ENCODE data around the gene UNC93B1. TPM values are rescaled to one million over a fixed set of nuclear protein-coding genes. Genes with fewer than 3 reads are reported as not detected.

UNC93B1 gene
- total and polyA plus RNA-seq, 2 donors: 20.5 to 34.9 TPM

GRCh38 chr11:68012044-68012842 is 8.3 kb upstream of the UNC93B1 start:
- H3K36me3 ChIP-seq (ENCODE audit: insufficient read depth): no peaks in the 10 kb centered on the region
- 85% methylated on average over 17 of the region's 17 CpGs for WGBS
- no peak for DNase-seq (ENCODE audit: extremely low spot score)

GRCh38 chr11:68011051-68011943 is 7.4 kb upstream of the UNC93B1 start:
- Histone ChIP-seq H3K4me1 (ENCODE audit: insufficient read depth) (no peaks in the 10 kb centered on the region), H3K36me3 (ENCODE audit: insufficient read depth) (no peaks in the 10 kb centered on the region), H3K27ac (ENCODE audit: low read depth) (no peak overlapping the region), H3K4me3 (ENCODE audit: low read depth, low read length) (no peak overlapping the region)
- DNase-seq (ENCODE audit: extremely low spot score): no peak
- 80% methylated on average over 16 of the region's 16 CpGs for WGBS

More at GRCh38 chr11:68012044-68012842, 8.3 kb upstream of the UNC93B1 start:
- Histone ChIP-seq H3K4me1 (ENCODE audit: insufficient read depth) (no peaks in the 10 kb centered on the region), H3K27ac (ENCODE audit: low read depth) (no peak overlapping the region), H3K4me3 (ENCODE audit: low read depth, low read length) (no peak overlapping the region)

- peak within 1 kb of the TSS; percentile 84 for H3K27ac ChIP-seq (ENCODE audit: low read depth)
- DNase-seq (ENCODE audit: extremely low spot score): no peak
- WGBS: 12% methylated on average over 33 of the region's 33 CpGs
- no peaks in the 10 kb centered on the region for H3K36me3 ChIP-seq (ENCODE audit: insufficient read depth)
- no peaks in the 10 kb centered on the region for H3K4me1 ChIP-seq (ENCODE audit: insufficient read depth)
- peak within 1 kb of the TSS; percentile 11 for H3K4me3 ChIP-seq (ENCODE audit: low read depth, low read length)
Measured at GRCh38 chr11:68010090-68011041, 6.5 kb upstream of the UNC93B1 start, which contains the start of gene ALDH3B1. ALDH3B1 (plus strand) TSS chr11:68010327; CDS start chr11:68015298, 4,971 bp downstream.

- no peak for DNase-seq (ENCODE audit: extremely low spot score)
- WGBS: 55% methylated on average over 12 of the region's 12 CpGs
- H3K4me1 ChIP-seq (ENCODE audit: insufficient read depth): no peaks in the 10 kb centered on the region
- no peak overlapping the region for H3K4me3 ChIP-seq (ENCODE audit: low read depth, low read length)
- H3K36me3 ChIP-seq (ENCODE audit: insufficient read depth): no peaks in the 10 kb centered on the region
- H3K27ac ChIP-seq (ENCODE audit: low read depth): peak overlapping the region; percentile 84
Measured at GRCh38 chr11:68009391-68010089, 5.6 kb upstream of the UNC93B1 start.

DNA sequence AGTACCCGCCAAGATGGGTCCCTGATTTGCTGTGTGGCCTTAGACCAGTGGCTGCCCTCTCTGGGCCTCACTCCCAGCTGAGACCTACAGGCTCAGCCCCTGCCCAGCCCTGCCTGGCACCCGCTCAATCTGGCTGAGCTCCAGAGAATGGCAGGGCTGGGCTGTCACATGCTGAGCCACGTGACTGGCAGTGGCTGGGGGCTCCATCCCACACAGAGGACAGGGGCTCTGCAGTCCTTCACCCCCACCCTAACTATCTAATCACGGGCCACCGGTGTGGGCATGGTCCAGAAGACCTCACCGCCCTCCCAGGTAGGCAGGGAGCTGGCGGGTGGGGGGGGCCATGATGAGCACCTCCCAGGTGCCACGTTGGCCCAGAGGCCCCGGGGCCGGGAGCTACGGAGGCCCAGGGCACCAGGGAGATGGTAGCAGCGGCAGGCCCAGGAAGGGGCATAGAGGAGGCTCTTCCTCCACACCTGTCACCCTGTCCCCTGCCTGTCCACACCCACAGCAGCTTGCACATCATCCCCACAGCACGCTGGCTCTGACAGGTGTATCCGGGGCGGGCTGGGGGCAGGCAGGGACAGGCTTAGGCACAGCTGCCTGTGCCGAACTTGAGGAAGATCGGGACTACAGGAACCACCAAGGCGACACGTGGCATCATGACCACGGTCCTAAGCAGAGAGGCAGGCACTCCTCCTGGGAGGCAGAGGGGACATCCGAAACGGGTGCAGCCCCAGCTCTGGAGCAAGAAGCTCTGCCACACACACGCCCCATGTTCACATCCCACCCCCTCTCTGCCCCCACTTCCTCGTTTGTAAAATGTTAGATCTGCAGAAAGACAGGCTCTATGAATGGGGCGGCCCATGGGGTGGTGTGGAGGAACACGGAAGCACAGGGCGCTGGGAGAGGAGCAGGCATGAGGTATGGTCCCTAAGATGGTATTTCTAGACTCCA is 4.8 kb upstream of the UNC93B1 start:
- no peak for DNase-seq (ENCODE audit: extremely low spot score)
- no peaks in the 10 kb centered on the region for H3K4me1 ChIP-seq (ENCODE audit: insufficient read depth)
- H3K27ac ChIP-seq (ENCODE audit: low read depth): peak overlapping the region; percentile 14
- H3K36me3 ChIP-seq (ENCODE audit: insufficient read depth): no peaks in the 10 kb centered on the region
- H3K4me3 ChIP-seq (ENCODE audit: low read depth, low read length): no peak overlapping the region
- WGBS: 74% methylated on average over 27 of the region's 27 CpGs

DNA sequence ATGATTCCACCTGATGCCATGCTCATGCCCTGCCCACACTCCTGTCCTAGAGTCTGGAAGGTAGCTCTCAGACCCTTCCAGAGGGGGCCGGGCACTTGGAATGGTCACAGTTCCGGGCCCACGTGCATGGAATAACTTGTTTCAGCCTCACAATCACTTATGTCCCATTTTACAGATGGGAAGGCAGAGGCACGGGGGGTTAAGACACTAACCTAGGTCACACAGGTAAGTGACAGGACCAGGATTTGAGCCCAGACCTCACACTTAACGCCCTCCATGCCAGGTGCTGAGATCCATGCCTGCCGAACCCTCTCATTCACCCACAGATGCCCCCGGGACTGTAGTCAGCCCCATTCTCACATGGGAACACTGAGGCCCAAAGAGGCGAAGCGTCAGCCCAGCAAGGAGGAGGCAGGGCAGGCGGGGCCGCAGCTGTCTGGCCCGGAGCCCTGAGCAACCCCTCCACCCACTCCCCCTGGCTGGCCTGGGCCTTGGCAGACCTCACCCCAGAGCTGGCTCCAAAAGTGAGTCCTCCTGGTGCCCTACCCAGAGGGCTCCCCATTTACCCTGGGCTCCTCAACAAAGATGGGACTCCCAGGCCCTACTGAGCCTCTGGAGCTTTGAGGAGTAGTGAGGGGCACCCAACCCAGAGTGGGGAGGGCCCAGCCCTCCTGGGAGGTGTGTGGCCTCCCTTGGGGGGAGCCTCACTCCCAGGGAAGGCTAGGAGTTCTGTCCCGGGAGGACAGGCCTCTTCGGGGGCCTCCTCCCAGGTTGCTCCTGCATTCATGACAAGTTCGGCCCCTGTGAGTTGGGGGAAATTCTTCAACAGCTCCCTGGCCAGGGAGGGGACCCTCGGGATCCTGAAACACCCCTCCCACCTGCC is 3.8 kb upstream of the UNC93B1 start:
- H3K4me1 ChIP-seq (ENCODE audit: insufficient read depth): no peaks in the 10 kb centered on the region
- no peak overlapping the region for H3K27ac ChIP-seq (ENCODE audit: low read depth)
- H3K36me3 ChIP-seq (ENCODE audit: insufficient read depth): no peaks in the 10 kb centered on the region
- 90% methylated on average over 16 of the region's 16 CpGs for WGBS
- DNase-seq (ENCODE audit: extremely low spot score): no peak
- no peak overlapping the region for H3K4me3 ChIP-seq (ENCODE audit: low read depth, low read length)

DNA sequence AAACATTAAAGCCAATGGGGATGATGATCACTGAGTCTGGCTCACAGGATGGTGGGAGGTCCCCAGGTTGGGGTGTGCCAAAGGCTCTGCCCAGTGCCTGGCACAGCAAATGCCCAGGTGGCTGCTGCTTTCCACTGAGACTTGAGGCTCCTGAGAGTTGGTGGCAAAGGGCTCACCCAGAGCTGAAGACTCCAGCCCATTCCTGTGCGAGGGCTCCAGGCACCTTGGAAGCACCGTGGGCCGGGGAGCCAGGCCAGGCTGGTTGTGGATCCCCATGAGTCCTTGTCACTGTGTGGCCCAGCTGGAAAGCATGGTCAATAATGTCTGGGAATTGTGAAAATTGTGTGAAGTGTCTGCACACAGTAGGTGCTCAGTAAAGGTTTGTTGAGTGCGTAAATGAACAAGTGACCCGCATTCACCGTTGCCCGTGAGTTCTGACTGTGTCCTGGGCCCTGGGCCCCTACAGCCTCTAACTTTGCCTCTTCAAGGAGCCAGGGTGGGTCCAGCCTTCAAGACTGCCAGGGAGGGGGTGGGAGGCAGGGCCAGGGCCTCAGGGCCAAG is 2.8 kb upstream of the UNC93B1 start:
- Histone ChIP-seq H3K4me3 (ENCODE audit: low read depth, low read length) (no peak overlapping the region), H3K36me3 (ENCODE audit: insufficient read depth) (no peaks in the 10 kb centered on the region), H3K4me1 (ENCODE audit: insufficient read depth) (no peaks in the 10 kb centered on the region), H3K27ac (ENCODE audit: low read depth) (no peak overlapping the region)
- WGBS: 96% methylated on average over 7 of the region's 7 CpGs
- DNase-seq (ENCODE audit: extremely low spot score): no peak

- Histone ChIP-seq H3K27ac (ENCODE audit: low read depth) (no peak overlapping the region), H3K4me1 (ENCODE audit: insufficient read depth) (no peaks in the 10 kb centered on the region), H3K36me3 (ENCODE audit: insufficient read depth) (no peaks in the 10 kb centered on the region), H3K4me3 (ENCODE audit: low read depth, low read length) (no peak overlapping the region)
- 76% methylated on average over 14 of the region's 14 CpGs for WGBS
- no peak for DNase-seq (ENCODE audit: extremely low spot score)
Measured at GRCh38 chr11:68004551-68005335, 846 bp upstream of the UNC93B1 start.

DNA sequence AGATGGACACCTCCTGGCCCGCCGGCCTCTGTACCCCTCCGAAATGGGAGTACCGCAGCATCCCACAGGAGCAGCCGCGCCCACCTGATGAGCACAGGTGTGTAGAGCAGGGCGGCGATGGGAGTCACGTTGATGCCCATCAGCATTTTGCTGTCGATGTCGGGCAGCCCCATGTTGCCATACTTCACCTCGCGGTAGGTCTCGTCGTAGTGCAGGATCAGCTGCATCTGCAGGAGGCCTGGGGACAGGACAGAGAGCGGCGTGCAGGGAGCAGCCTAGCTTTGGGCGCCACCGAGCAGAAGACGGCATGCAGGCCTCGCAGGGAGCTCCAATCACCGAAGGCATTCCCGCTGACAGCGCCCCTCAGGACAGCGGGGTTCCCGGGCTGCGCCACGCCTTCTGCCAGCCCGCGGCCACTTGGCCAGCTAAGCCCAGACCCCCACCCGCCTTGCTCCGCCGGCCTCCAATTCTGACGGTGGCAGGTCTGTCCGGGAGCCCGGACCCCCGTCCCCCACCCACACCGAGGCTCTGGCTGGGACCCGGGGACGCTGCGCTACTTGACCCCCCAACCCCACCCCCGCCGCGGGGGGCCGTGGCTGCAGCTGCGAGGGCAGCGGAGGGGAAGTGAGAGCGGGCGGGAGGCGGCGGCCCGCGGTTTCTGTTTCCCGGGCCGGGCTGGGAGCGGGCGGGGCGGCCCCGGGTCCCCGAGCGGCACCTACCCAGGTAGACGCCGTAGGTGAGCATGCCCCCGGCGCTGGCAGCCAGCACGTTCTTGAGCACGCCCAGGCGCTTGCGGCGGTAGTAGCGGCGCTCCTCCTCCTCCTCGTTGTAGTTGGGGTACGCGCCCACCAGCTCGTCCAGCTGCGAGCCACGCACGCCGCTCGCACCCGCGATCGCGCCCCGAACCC is 705 bp downstream of the UNC93B1 start:
- H3K4me1 ChIP-seq (ENCODE audit: insufficient read depth): no peaks in the 10 kb centered on the region
- 15% methylated on average over 83 of the region's 86 CpGs for WGBS
- H3K4me3 ChIP-seq (ENCODE audit: low read depth, low read length): peak overlapping the region; percentile 78
- H3K36me3 ChIP-seq (ENCODE audit: insufficient read depth): no peaks in the 10 kb centered on the region
- no peak for DNase-seq (ENCODE audit: extremely low spot score)
- H3K27ac ChIP-seq (ENCODE audit: low read depth): peak overlapping the region; percentile 51

- WGBS: 72% methylated on average over 9 of the region's 9 CpGs
- H3K4me3 ChIP-seq (ENCODE audit: low read depth, low read length): no peak overlapping the region
- no peak overlapping the region for H3K27ac ChIP-seq (ENCODE audit: low read depth)
Measured at GRCh38 chr11:68002575-68002937, 1.3 kb downstream of the UNC93B1 start.

More at GRCh38 chr11:68002575-68002937, 1.3 kb downstream of the UNC93B1 start:
- Histone ChIP-seq H3K4me1 (ENCODE audit: insufficient read depth) (no peaks in the 10 kb centered on the region), H3K36me3 (ENCODE audit: insufficient read depth) (no peaks in the 10 kb centered on the region)
- DNase-seq (ENCODE audit: extremely low spot score): no peak

Data from urinary bladder (tissue), 4 donors.